Astrocyte (in vitro differentiated cells and primary cell): Measurements from ENCODE around the gene NUMA1. TPM values are rescaled to one million over a fixed set of nuclear protein-coding genes. Genes with fewer than 3 reads are reported as not detected.

ENCODE experiments used
- DNase-seq: peaks from one replicate; pipeline ENCODE4 v3.0.0-alpha.2; 2010; ENCODE audit warnings: low read depth
- FAIRE-seq: peaks from 2 replicates; lab custom pipeline; 2011; peaks lifted over from hg19 to GRCh38; lab: Jason Lieb, UNC
- H2AFZ ChIP-seq: 2 replicates; pipeline ENCODE4 v1.6.0; 2012; ENCODE audit warnings: low read depth, low read length, inconsistent platforms
- H3K27ac ChIP-seq: 2 replicates; pipeline ENCODE4 v1.5.1; 2011; ENCODE audit warnings: low read depth, low read length, inconsistent platforms
- H3K27me3 ChIP-seq: 2 replicates; pipeline ENCODE4 v1.6.0; 2011; ENCODE audit warnings: low read length, inconsistent platforms; ENCODE audit not compliant: insufficient read depth
- H3K36me3 ChIP-seq: 2 replicates; pipeline ENCODE4 v1.5.1; 2011; ENCODE audit warnings: low read length, inconsistent platforms; ENCODE audit not compliant: insufficient read depth
- H3K4me1 ChIP-seq: 2 replicates; pipeline ENCODE4 v1.5.1; 2011; ENCODE audit warnings: low read length, inconsistent platforms; ENCODE audit not compliant: insufficient read depth
- H3K4me2 ChIP-seq: 2 replicates; pipeline ENCODE4 v1.6.0; 2012; ENCODE audit warnings: low read length, inconsistent platforms
- H3K4me3 ChIP-seq: 2 replicates; pipeline ENCODE4 v1.5.1; 2011; ENCODE audit warnings: low read depth, mild to moderate bottlenecking, low read length, inconsistent platforms; ENCODE audit not compliant: insufficient read depth
- H3K79me2 ChIP-seq: 2 replicates; pipeline ENCODE4 v1.6.0; 2012; ENCODE audit warnings: mild to moderate bottlenecking, low read length, inconsistent platforms; ENCODE audit not compliant: insufficient read depth
- H3K9ac ChIP-seq: 2 replicates; pipeline ENCODE4 v1.6.0; 2012; ENCODE audit warnings: mild to moderate bottlenecking, low read length, inconsistent platforms
- H3K9me3 ChIP-seq: 2 replicates; pipeline ENCODE4 v1.5.1; 2012; ENCODE audit warnings: low read depth, mild to moderate bottlenecking, low read length, inconsistent platforms; ENCODE audit not compliant: insufficient read depth
- H4K20me1 ChIP-seq: 2 replicates; pipeline ENCODE4 v1.6.0; 2012; ENCODE audit warnings: low read length, inconsistent platforms; ENCODE audit not compliant: insufficient read depth
- H3K27ac Mint-ChIP-seq: one replicate; pipeline ENCODE4 v1.8.0; 2021; ENCODE audit warnings: mild to moderate bottlenecking, mixed read lengths; ENCODE audit not compliant: unreplicated experiment
- H3K27me3 Mint-ChIP-seq: one replicate; pipeline ENCODE4 v1.8.0; 2021; ENCODE audit warnings: low read depth, mixed read lengths; ENCODE audit not compliant: unreplicated experiment
- H3K36me3 Mint-ChIP-seq: one replicate; pipeline ENCODE4 v1.8.0; 2021; ENCODE audit warnings: low read depth, mixed read lengths; ENCODE audit not compliant: unreplicated experiment
- H3K4me1 Mint-ChIP-seq: one replicate; pipeline ENCODE4 v1.8.0; 2021; ENCODE audit warnings: low read depth, mixed read lengths; ENCODE audit not compliant: unreplicated experiment
- H3K4me3 Mint-ChIP-seq: one replicate; pipeline ENCODE4 v1.8.0; 2021; ENCODE audit warnings: mild to moderate bottlenecking, moderate library complexity, mixed read lengths; ENCODE audit not compliant: unreplicated experiment
- H3K9me3 Mint-ChIP-seq: one replicate; pipeline ENCODE4 v1.8.0; 2021; ENCODE audit warnings: mild to moderate bottlenecking, mixed read lengths; ENCODE audit not compliant: unreplicated experiment
- EZH2 ChIP-seq: IDR thresholded peaks from 2 replicates; pipeline ENCODE4 v1.6.1; 2012; ENCODE audit warnings: mild to moderate bottlenecking, low read length, inconsistent platforms; ENCODE audit not compliant: insufficient read depth
- microRNA-seq: library from miRNA; unstranded; fragments of <30 nt; microRNA quantifications from one replicate; pipeline ENCODE4 v1.2.0, GENCODE V29; 2020
- total RNA-seq: library from RNA; stranded (reverse); gene quantifications from 2 replicates; pipeline ENCODE4 v1.2.1, GENCODE V29; 2021
- TF ChIP-seq, protein P1 (sequence below): IDR thresholded peaks from 2 replicates; pipeline ENCODE4 v1.5.1; 2011; ENCODE audit warnings: low read depth, mild to moderate bottlenecking, inconsistent platforms, low read length, moderate library complexity; ENCODE audit not compliant: insufficient read depth

Gene NUMA1
- total RNA-seq, 1 donor from 2014 or later: 111 TPM

DNA sequence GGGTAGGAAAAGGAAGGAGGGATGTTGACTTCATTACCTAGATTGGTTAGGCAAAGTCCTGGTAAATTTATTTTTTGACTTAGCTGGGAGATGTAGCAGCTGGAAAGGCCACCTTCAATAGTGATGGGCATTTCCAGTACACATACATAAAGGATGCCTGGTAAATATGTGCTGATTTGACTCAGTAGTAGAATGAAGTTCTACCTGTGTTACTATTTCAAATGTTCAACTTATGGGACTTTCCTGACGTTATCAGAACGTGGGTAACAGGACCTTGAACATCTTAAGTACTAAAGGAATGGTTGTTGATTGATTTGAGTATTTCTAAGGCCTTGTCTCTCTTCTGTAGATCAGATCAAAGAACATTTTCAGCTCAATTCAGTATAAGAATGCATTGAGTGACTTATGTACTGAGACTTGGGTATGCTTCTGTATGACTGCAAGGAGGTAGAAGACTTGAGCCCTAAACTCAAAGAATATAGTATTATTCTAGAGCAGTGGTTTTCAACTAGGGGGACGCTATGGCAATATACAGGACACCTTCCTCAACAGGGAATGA, 124.4 kb downstream of the NUMA1 start:
- Mint-ChIP-seq H3K4me1 (peaks cover 8% of the 10 kb centered on the region), H3K27ac (no peak overlapping the region), H3K4me3 (no peak overlapping the region), H3K27me3 (no peaks in the 10 kb centered on the region), H3K36me3 (peaks cover 13% of the 10 kb centered on the region), H3K9me3 (no peaks in the 10 kb centered on the region)
- no peak overlapping the region for H3K9ac ChIP-seq
- H3K4me3 ChIP-seq: no peak overlapping the region
- TF ChIP-seq, protein P1, sequence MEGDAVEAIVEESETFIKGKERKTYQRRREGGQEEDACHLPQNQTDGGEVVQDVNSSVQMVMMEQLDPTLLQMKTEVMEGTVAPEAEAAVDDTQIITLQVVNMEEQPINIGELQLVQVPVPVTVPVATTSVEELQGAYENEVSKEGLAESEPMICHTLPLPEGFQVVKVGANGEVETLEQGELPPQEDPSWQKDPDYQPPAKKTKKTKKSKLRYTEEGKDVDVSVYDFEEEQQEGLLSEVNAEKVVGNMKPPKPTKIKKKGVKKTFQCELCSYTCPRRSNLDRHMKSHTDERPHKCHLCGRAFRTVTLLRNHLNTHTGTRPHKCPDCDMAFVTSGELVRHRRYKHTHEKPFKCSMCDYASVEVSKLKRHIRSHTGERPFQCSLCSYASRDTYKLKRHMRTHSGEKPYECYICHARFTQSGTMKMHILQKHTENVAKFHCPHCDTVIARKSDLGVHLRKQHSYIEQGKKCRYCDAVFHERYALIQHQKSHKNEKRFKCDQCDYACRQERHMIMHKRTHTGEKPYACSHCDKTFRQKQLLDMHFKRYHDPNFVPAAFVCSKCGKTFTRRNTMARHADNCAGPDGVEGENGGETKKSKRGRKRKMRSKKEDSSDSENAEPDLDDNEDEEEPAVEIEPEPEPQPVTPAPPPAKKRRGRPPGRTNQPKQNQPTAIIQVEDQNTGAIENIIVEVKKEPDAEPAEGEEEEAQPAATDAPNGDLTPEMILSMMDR: no peak
- TF ChIP-seq EZH2: no peak
- H2AFZ ChIP-seq: no peak overlapping the region
- no peak overlapping the region for H3K4me2 ChIP-seq
- peaks cover 98% of the 10 kb centered on the region for H3K79me2 ChIP-seq
- no peak overlapping the region for H3K27ac ChIP-seq
- no peak for DNase-seq
- peaks cover 5% of the 10 kb centered on the region for H3K36me3 ChIP-seq
- H3K4me1 ChIP-seq: no peaks in the 10 kb centered on the region
- H3K27me3 ChIP-seq: no peaks in the 10 kb centered on the region
- peaks cover 71% of the 10 kb centered on the region for H4K20me1 ChIP-seq
- FAIRE-seq: no peak
- no peaks in the 10 kb centered on the region for H3K9me3 ChIP-seq

Small RNA genes lying within 50 kb of the gene (microRNA-seq; reads per million reads assigned to microRNA genes)
- not detected for gene MIR3165

Other genes starting within 250 kb of the NUMA1 start
- gene DEFB108B, start 247.3 kb downstream of the NUMA1 start, total RNA-seq: not detected in 2 replicates
- gene DEFB131B, start 202.1 kb downstream of the NUMA1 start, total RNA-seq: not detected in 2 replicates
- gene XNDC1N, start 151.9 kb downstream of the NUMA1 start, total RNA-seq: 7.6 and 7.8 TPM in 2 replicates
- 62.3 and 73.4 TPM in 2 replicates for gene RNF121, start 151.5 kb downstream of the NUMA1 start, total RNA-seq
- 14.1 and 15.2 TPM in 2 replicates for gene IL18BP, start 81.6 kb downstream of the NUMA1 start, total RNA-seq
- gene LRRC51, start 308 bp upstream of the NUMA1 start, total RNA-seq: 4.2 and 4.4 TPM in 2 replicates
- gene LAMTOR1, start 22.8 kb upstream of the NUMA1 start, total RNA-seq: 63.8 and 65.8 TPM in 2 replicates
- not detected in 2 replicates for gene TOMT, start 25.4 kb upstream of the NUMA1 start, total RNA-seq
- gene ANAPC15, start 32.2 kb upstream of the NUMA1 start, total RNA-seq: 36.1 and 39.0 TPM in 2 replicates
- not detected in 2 replicates for gene FOLR3, start 55.2 kb upstream of the NUMA1 start, total RNA-seq
- gene FOLR1, start 111.6 kb upstream of the NUMA1 start, total RNA-seq: 3.2 and 3.6 TPM in 2 replicates
- not detected in 2 replicates for gene FOLR2, start 136.3 kb upstream of the NUMA1 start, total RNA-seq
- 274 and 276 TPM in 2 replicates for gene INPPL1, start 144.2 kb upstream of the NUMA1 start, total RNA-seq
- 0.36 TPM in 1 of 2 replicates, not detected in the other for gene PHOX2A, start 163.6 kb upstream of the NUMA1 start, total RNA-seq